ENCODE data around the gene DPP8.
A peak's percentile ranks its signal among the peaks of the same experiment; 100 is the strongest.
"Not testable (repeated sequence)": the region's sequence is repeated elsewhere in the genome, so short reads cannot be mapped to it uniquely, and the experiment has no call there.

The DPP8 gene

DNA sequence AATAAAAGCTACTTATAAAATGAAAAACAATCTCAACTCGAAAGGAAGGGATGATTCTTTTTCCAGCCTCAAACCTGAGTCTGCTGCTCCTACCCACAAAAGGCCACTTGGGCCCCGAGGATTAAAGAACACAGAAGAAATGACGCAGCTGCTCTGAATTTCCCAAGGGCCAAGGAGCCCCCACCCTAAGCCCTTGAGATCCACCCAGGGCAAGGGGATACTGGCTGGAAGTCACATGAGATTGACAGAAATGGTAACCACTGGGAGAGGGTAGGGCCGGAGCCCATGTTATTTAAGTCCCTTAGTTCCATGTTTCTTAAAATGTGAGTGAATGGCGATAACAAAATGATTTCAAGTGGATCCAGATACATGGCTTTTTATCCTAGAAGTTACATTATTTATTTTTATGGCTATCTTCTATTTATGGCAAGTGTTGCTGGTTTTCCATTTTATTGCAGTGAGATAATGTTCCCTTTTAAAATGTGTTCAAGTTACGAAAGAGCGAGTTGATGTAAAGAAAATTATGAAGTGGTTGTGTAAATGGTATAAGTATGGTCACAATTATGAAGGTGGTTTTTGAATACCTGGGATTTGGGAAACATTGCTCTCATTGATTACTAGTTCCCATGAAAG, 111.6 kb downstream of the DPP8 start:
- no peak for DNase-seq (ENCODE audit: low read depth in 1 of 2, low spot score in 1 of 2)

DNA sequence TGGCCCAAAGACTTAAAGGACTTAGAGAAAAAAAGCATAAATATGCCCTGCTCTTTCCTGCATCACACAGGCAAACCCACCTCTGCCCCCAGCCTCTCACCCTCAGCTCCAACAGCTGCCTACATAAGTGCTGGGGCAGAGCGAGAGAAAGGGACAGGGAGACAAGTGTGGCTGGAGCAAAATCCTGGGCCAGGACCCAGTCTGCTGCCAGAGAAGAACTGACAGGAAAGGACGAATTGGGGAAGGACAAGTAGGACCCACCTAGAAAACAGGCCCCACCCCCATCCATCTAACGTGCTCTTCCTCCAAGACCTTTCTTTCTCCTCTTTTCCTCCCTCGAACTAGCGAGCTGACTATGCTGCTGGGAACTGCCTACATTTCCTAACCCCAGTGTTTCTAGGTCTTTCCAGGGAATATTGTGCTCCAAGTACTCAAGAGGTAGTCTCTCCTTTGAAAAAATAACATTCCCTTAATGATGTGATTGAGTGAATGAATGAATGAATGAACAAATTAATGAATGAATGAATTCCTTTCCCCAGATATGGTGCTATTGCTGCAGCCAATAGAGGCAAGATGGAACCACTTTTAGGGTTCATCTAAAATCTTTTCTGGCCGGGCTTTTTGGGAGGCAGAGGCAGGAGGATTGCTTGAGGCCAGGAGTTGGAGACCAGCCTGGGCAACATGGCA, 113.2 kb downstream of the DPP8 start:
- no peak for DNase-seq (ENCODE audit: low read depth in 1 of 2, low spot score in 1 of 2)

DNA sequence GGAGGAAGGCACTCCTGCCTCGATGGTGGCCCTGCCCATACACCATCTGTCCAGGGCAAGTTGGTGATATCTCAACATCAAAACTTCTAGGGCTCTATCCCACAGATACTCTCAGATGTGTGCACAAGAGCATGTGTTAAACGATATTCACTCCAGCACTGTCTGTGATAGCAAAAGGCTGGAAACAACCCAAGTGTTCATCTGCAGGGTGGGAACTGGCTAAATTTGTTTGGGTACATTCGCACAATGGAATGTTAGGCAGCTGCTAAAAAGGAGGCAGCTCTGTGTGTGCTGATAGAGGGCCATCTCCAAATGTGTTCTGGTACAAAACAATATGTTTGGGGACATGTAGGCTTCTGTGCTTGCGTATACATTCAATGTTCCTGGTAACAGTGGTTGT, 114.5 kb downstream of the DPP8 start:
- no peak for DNase-seq (ENCODE audit: low read depth in 1 of 2, low spot score in 1 of 2)

GRCh38 chr15:65401611-65402240, 115.8 kb downstream of the DPP8 start:
- DNase-seq (ENCODE audit: low read depth in 1 of 2, low spot score in 1 of 2): no peak

DNA sequence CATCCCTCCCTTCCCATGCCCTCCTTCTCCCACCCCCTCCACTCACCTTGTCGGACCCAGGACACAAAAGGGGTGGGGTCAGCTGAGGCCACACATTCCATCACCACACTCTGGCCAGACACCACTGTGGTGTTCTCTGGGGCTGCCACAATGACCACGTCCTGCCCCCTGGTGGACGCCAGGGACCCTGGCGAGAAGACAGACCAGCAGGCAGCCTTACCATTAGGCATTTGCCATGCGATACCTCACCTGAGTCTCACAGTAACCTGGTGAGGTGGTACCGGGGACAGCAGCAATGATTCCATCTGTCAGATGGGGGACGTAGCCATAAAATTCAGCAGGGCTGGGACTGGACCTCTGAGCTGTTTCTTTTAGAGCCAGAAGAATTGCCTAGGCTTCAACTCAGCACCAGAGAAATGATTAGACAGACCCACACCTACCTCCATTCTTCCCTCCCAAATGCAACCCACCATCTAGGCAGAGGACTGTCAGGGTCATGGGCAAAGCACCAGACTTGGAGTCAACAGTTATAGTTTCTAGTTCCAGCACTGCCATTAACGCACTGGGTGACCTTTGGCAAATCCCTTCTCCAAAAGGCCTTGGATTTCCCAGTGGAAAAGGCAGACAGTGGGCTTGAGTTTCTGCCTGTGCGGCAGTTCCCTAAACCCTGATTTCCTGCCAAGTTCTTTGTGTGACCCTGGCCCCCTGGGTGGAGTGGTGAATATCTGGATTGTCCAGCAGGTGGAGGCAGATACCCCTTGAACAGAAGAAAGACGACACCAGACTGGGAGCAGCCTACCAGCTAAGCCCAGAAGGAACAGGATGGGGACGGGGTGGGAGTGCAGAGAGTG, 116.5 kb downstream of the DPP8 start:
- DNase-seq (ENCODE audit: low read depth in 1 of 2, low spot score in 1 of 2): peak; percentile 10 to 15

DNA sequence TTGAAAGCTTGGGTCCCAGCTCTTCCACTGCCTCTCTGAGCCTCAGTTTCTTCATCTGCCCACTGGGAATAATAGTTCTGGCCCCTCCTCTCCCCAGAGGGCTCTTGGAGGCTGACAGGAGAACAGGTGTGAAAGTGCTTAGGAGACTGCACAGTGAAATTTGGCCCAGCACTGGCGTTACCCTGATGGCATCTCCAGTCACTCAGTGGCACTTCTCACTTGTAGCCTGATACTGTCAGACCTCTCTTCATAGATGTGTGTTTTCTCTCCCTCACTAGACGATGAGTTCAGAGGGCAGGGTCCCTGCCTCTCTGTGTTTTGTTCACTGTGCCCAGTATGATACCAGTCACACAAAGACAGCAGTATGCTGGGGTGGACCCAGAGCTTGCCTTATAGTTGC, 117.5 kb downstream of the DPP8 start:
- DNase-seq (ENCODE audit: low read depth in 1 of 2, low spot score in 1 of 2): no peak

DNA sequence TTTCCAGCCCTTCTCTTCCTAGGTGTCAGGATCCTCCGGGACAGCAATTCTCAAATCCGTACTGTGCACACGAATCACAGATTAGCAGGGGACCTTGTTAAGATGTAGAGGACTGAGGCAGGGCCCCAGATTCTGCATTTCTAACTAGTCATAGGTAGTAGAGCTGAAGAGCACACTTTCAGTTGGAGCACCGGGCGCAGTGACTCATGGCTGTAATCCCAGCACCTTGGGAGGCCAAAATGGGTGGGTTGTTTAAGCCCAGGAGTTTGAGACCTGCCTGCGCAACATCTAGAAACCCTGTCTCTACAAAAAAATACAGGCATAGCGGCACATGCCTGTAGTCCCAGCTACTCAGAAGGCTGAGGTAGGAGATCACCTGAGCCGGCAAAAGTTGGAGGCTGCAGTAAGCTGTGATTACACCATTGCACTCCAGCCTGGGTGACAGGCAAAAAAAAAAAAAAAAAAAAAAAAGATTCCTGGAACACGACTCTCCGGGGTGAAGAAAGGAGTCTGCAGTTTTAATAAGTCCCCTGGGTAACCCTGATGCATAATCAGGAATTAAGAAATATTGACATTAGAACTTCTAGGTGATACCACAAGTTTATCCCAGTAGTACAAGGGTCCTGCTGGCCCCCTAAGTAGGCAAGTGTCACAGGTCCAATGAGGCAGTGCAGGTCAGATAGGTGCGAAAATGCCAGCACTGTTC, 118.3 kb downstream of the DPP8 start:
- no peak for DNase-seq (ENCODE audit: low read depth in 1 of 2, low spot score in 1 of 2)

- DNase-seq (ENCODE audit: low read depth in 1 of 2, low spot score in 1 of 2): not testable (repeated sequence)
Measured at GRCh38 chr15:65398486-65398885, 119.0 kb downstream of the DPP8 start.

GRCh38 chr15:65396965-65397317, 120.5 kb downstream of the DPP8 start:
- DNase-seq (ENCODE audit: low read depth in 1 of 2, low spot score in 1 of 2): no peak

- no peak for DNase-seq (ENCODE audit: low read depth in 1 of 2, low spot score in 1 of 2)
Measured at GRCh38 chr15:65396283-65396964, 121.1 kb downstream of the DPP8 start.

DNA sequence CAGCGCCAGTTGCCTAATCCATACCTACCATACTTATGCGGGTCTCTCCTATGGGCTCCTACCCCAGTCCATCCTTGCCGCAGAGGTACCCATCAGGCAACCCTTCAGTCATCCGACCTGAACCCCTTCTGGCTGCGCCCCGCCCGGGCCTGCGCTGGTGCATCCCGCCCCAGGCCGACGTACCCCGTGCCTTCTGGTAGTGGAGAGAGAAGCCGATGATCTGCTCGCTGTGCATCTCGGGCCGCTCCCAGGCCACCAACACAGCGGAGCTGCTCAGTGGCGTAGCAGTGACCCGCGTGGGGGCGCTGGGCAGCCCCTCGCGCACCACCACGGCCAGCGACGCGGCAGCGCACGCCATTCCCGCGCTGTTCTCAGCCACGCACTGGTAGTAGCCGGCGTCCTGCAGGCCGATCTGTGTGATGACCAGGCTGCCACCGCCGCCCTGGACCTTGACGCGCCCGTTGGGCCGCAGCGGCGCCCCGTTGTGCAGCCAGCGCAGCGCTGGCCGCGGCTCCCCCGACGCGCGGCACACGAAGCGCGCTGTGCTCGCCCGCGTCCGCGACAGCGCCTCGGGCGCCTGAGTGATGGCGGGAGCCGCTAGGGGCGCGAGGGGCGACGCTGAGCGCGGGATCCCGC, 121.8 kb downstream of the DPP8 start:
- no peak for DNase-seq (ENCODE audit: low read depth in 1 of 2, low spot score in 1 of 2)

GRCh38 chr15:65394936-65395335, 122.6 kb downstream of the DPP8 start:
- DNase-seq (ENCODE audit: low read depth in 1 of 2, low spot score in 1 of 2): no peak

GRCh38 chr15:65394280-65394789, 123.2 kb downstream of the DPP8 start:
- DNase-seq (ENCODE audit: low read depth in 1 of 2, low spot score in 1 of 2): no peak

GRCh38 chr15:65393557-65393956, 123.9 kb downstream of the DPP8 start:
- DNase-seq (ENCODE audit: low read depth in 1 of 2, low spot score in 1 of 2): no peak

DNA sequence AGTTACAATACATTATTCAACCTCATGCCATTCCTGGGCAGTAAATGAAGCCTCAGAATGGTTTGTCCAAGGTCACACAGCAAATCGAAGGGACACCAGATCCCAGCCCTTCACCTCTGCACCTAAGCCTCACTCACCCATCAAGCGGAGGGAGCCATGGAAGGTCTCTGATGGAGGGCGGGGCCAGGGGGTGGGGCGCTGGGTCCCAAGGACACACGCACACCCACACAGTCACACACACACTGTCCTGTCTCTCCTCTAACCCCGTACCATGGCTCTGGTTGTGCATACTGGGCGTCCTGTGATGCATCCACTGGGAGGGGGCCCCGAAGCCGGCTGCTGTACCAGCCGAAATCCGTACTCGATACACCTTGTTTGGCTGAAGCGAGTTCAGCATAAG, 124.4 kb downstream of the DPP8 start:
- no peak for DNase-seq (ENCODE audit: low read depth in 1 of 2, low spot score in 1 of 2)

Measured in activated T-helper 1 cell treated with anti-CD3 and anti-CD28 coated beads, Interleukin-2, amount 50 U/mL, for 16 hours (primary cell).